ENCODE measurements around the gene PHF12.

GRCh38 chr17:28989028-28989427 is 37.7 kb upstream of the PHF12 start:
- TF ChIP-seq, protein P1, sequence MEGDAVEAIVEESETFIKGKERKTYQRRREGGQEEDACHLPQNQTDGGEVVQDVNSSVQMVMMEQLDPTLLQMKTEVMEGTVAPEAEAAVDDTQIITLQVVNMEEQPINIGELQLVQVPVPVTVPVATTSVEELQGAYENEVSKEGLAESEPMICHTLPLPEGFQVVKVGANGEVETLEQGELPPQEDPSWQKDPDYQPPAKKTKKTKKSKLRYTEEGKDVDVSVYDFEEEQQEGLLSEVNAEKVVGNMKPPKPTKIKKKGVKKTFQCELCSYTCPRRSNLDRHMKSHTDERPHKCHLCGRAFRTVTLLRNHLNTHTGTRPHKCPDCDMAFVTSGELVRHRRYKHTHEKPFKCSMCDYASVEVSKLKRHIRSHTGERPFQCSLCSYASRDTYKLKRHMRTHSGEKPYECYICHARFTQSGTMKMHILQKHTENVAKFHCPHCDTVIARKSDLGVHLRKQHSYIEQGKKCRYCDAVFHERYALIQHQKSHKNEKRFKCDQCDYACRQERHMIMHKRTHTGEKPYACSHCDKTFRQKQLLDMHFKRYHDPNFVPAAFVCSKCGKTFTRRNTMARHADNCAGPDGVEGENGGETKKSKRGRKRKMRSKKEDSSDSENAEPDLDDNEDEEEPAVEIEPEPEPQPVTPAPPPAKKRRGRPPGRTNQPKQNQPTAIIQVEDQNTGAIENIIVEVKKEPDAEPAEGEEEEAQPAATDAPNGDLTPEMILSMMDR (IDR thresholded peaks at IDR 0.05) = no peak
- no peak for TF ChIP-seq POLR2A (IDR thresholded peaks at IDR 0.05; ENCODE audit: low read depth)
